ENCODE results near the gene NUDT14. TPM values are rescaled to one million over a fixed set of nuclear protein-coding genes. Genes with fewer than 3 reads are reported as not detected.

Gene NUDT14
- total RNA-seq, 1 donor from 2014 or later = 37.4 TPM

- Mint-ChIP-seq H3K27me3 (ENCODE audit: low read depth) (peaks cover 3% of the 10 kb centered on the region), H3K4me3 (ENCODE audit: unreplicated experiment) (no peak overlapping the region)
Measured at GRCh38 chr14:105201156-105201924, 20.2 kb upstream of the NUDT14 start.

GRCh38 chr14:105200641-105201040, 19.5 kb upstream of the NUDT14 start:
- Mint-ChIP-seq H3K4me1 (ENCODE audit: low read depth) (peaks cover 18% of the 10 kb centered on the region), H3K9me3 (ENCODE audit: low read depth) (no peaks in the 10 kb centered on the region), H3K4me3 (ENCODE audit: unreplicated experiment) (no peak overlapping the region), H3K27me3 (ENCODE audit: low read depth) (peaks cover 3% of the 10 kb centered on the region), H3K27ac (ENCODE audit: unreplicated experiment) (no peak overlapping the region), H3K36me3 (ENCODE audit: low read depth) (no peaks in the 10 kb centered on the region)
- no peak for DNase-seq (ENCODE audit: low spot score)
- TF ChIP-seq, protein P1, sequence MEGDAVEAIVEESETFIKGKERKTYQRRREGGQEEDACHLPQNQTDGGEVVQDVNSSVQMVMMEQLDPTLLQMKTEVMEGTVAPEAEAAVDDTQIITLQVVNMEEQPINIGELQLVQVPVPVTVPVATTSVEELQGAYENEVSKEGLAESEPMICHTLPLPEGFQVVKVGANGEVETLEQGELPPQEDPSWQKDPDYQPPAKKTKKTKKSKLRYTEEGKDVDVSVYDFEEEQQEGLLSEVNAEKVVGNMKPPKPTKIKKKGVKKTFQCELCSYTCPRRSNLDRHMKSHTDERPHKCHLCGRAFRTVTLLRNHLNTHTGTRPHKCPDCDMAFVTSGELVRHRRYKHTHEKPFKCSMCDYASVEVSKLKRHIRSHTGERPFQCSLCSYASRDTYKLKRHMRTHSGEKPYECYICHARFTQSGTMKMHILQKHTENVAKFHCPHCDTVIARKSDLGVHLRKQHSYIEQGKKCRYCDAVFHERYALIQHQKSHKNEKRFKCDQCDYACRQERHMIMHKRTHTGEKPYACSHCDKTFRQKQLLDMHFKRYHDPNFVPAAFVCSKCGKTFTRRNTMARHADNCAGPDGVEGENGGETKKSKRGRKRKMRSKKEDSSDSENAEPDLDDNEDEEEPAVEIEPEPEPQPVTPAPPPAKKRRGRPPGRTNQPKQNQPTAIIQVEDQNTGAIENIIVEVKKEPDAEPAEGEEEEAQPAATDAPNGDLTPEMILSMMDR (IDR thresholded peaks at IDR 0.05) = no peak

More at GRCh38 chr14:105201156-105201924, 20.2 kb upstream of the NUDT14 start:
- Mint-ChIP-seq H3K36me3 (ENCODE audit: low read depth) (no peaks in the 10 kb centered on the region), H3K9me3 (ENCODE audit: low read depth) (no peaks in the 10 kb centered on the region), H3K27ac (ENCODE audit: unreplicated experiment) (no peak overlapping the region), H3K4me1 (ENCODE audit: low read depth) (peaks cover 22% of the 10 kb centered on the region)
- no peak for DNase-seq (ENCODE audit: low spot score)
- TF ChIP-seq, protein P1 (IDR thresholded peaks at IDR 0.05) = peak; percentile 40

DNA sequence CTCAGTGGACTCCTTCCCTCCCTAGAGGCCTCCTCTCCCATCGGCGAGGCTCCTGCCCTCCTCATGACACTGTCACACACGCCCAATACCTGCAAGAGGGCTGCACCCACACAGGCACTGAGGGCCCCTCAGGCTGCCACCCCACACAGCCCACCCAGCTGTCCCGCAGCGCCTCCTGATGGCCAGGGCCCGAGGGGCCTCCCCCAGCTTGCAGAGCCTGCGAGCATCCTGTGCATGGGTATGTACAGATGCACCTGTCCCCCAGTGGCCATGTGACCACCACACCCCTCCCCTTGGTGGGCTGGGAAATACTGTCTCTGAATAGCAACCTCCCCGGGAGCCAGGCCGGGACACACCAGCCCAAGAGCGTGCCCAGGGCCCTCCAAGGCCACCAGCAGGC, 19.0 kb upstream of the NUDT14 start:
- TF ChIP-seq, protein P1 (IDR thresholded peaks at IDR 0.05) = peak; percentile 27
- H3K27me3 Mint-ChIP-seq (ENCODE audit: low read depth) = peaks cover 3% of the 10 kb centered on the region
- H3K27ac Mint-ChIP-seq (ENCODE audit: unreplicated experiment) = no peak overlapping the region
- DNase-seq (ENCODE audit: low spot score) = no peak
- H3K36me3 Mint-ChIP-seq (ENCODE audit: low read depth) = no peaks in the 10 kb centered on the region
- H3K4me1 Mint-ChIP-seq (ENCODE audit: low read depth) = peaks cover 18% of the 10 kb centered on the region
- H3K9me3 Mint-ChIP-seq (ENCODE audit: low read depth) = no peaks in the 10 kb centered on the region
- no peak overlapping the region for H3K4me3 Mint-ChIP-seq (ENCODE audit: unreplicated experiment)

- Mint-ChIP-seq H3K36me3 (ENCODE audit: low read depth) (no peaks in the 10 kb centered on the region), H3K27me3 (ENCODE audit: low read depth) (peaks cover 7% of the 10 kb centered on the region), H3K4me3 (ENCODE audit: unreplicated experiment) (no peak overlapping the region), H3K4me1 (ENCODE audit: low read depth) (peaks cover 18% of the 10 kb centered on the region), H3K9me3 (ENCODE audit: low read depth) (no peaks in the 10 kb centered on the region), H3K27ac (ENCODE audit: unreplicated experiment) (no peak overlapping the region)
- TF ChIP-seq, protein P1 (IDR thresholded peaks at IDR 0.05) = no peak
- no peak for DNase-seq (ENCODE audit: low spot score)
Measured at GRCh38 chr14:105199093-105199492, 18.0 kb upstream of the NUDT14 start.

DNA sequence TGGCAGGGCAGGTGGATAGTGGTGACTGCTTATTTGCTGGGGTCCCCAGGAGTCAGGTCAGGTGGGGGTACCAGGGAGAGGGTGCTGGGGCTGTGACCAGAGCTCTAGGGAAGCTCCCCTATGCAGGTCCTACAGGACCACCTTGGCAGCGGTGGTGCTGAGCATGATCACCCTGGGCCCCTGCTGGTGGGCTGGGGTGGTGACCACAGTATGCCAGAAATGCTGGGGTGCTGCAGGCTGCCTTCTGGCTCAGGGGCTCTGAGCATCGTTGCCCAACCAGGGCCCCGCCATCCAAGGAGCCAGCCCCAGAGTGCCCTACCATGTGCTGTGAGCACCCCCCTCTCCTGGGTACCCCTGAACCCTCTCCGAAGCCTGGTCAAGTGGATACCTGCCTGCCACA, 17.5 kb upstream of the NUDT14 start:
- H3K4me3 Mint-ChIP-seq (ENCODE audit: unreplicated experiment) = no peak overlapping the region
- H3K36me3 Mint-ChIP-seq (ENCODE audit: low read depth) = no peaks in the 10 kb centered on the region
- peaks cover 18% of the 10 kb centered on the region for H3K4me1 Mint-ChIP-seq (ENCODE audit: low read depth)
- DNase-seq (ENCODE audit: low spot score) = no peak
- H3K27me3 Mint-ChIP-seq (ENCODE audit: low read depth) = peaks cover 7% of the 10 kb centered on the region
- H3K9me3 Mint-ChIP-seq (ENCODE audit: low read depth) = no peaks in the 10 kb centered on the region
- H3K27ac Mint-ChIP-seq (ENCODE audit: unreplicated experiment) = no peak overlapping the region
- TF ChIP-seq, protein P1 (IDR thresholded peaks at IDR 0.05) = peak; percentile 24

All from chondrocyte (in vitro differentiated cells).